ENCODE results near the gene ARHGAP10.

ARHGAP10 gene, protein sequence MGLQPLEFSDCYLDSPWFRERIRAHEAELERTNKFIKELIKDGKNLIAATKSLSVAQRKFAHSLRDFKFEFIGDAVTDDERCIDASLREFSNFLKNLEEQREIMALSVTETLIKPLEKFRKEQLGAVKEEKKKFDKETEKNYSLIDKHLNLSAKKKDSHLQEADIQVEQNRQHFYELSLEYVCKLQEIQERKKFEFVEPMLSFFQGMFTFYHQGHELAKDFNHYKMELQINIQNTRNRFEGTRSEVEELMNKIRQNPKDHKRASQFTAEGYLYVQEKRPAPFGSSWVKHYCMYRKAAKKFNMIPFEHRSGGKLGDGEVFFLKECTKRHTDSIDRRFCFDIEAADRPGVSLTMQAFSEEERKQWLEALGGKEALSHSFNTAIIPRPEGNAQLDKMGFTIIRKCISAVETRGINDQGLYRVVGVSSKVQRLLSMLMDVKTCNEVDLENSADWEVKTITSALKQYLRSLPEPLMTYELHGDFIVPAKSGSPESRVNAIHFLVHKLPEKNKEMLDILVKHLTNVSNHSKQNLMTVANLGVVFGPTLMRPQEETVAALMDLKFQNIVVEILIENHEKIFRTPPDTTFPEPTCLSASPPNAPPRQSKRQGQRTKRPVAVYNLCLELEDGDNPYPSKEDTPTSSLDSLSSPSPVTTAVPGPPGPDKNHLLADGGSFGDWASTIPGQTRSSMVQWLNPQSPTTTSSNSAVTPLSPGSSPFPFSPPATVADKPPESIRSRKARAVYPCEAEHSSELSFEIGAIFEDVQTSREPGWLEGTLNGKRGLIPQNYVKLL

DNA sequence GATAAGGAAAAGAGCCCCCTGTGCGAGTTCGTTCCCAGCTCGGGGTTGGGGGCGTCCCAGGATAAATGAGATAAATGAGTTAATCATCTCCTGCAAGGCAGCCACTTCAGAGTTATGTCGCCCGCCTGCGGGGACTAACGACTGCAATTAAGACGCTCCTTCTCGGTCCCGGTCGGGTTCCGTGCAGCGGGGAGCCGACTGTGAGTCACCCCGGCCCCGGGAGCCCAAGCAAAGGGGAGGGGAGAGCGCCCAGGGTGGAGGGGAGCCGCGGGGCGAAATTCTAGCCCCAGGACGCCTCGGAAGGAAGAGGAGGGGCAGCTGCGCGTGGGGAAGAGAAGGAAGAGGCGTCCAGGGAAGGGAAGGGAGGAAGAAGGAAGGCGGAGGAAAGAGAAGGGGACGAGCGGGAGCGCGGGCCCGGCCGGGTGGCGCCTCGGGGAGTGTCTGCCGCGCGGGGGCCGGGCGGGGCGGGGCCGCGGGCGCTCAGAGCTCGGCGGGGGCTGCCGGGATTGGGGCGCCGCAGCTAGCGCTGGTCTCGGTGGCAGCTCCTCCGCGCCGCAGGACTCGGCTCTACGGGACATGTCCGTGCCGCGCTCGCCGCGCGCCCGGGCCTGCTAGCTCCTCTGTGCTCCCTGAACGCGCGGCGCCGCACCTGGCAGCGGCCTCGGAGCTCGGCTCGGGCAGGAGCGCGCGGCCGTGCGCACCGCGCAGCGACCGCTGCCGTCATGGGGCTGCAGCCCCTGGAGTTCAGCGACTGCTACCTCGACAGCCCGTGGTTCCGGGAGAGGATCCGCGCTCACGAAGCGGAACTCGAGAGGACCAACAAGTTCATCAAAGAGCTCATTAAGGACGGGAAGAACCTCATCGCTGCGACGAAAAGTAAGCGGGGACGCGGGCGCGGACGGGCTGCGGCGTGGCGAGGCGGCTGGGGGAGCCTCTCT is at the start of gene ARHGAP10:
Gene ARHGAP10 (plus strand): TSS at position 509 of the 938 bp plus-strand sequence. CDS start 214 bp downstream, at position 723.
- DNase-seq (ENCODE audit: low spot score): peak; percentile 28

DNA sequence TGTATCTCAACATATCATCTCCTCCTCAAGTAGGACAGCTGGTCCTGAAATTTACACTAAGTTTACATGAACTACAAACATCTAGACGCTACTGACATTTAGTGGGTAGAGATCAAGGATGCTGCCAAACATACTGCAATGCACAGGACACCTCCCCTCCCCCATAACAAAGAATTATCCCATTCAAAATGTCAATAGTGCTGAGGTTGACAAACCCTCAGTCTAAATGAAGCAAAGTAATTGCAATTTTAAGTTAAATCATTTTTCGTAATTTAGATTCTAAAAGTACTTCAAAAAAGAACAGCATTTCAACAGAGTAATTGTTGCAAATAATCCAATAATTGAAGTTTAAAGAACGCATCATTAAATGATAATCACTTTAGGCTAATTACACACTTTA is 49.1 kb upstream of the ARHGAP10 start:
- DNase-seq (ENCODE audit: low spot score): peak; percentile 12

DNA sequence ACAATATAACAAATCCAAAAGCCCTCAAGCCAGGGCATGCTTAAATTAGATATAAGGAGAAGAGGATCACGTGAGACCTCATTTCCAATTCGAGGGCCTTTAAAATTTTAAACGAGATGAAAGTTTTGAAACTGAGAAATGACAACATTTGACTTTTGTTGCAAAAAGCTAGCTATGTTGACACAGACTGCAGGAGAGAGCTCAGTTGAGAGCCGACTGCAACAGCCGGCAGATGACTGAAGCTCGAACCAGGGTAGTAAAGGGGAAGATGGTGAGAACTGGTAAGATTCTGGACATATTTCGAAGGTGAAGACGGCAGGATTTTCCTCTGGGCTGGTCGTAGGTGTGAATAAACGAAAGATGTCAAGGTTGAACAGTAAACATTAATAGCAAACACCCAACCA is 48.7 kb upstream of the ARHGAP10 start:
- peak; percentile 47 for DNase-seq (ENCODE audit: low spot score)

DNA sequence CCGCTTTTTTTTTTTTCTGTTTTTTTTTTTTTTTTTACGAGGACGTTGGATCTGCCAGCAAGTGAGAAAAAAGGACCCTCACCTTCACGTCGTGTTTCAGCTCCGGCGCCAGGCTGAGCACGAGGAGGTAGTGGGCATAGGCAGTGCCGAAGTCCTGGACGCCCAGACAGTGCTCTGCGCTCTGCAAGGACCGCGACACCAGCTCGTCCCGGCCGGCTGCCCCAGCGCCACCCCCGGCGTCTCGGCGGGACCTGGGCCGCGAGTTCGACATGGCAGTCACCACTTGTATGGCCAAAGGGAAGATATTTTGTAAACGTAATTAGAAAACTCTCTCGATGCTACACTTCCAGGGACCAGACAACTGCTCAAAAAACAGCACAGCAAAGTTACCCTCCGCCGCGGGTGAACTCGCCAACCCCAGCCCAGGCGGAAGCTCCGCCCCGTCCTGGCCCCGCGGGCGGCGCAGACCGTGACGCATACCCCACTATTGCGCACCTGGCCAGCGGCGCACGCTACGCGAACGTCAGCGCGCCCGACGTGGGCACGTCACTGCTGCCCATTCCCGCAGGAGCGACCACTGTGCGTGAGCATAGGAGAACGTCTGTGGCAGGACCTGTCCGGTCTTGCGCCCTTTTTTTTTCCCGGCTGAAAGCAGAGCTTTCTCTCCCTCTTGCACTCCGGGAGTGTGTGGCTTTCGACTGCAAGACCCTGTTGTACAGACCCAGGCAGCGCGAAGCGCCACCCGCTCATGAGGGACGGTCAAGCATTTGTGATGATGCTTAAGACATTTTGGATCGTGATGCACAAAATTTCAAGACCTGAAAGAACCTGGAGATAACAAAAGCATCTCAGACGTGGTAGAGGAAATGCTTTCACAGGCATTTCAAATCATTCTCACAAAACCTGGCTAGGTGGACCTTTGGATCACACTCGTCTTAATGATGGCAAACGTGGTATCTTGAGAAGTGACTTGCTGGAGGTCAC is 47.9 kb upstream of the ARHGAP10 start, which contains the start of gene PRMT9:
Gene PRMT9 (minus strand): TSS at position 447 of the 984 bp plus-strand sequence. CDS start 176 bp downstream, at position 271.
- DNase-seq (ENCODE audit: low spot score): peak; percentile 90

GRCh38 chr4:147689067-147689466 is 42.8 kb upstream of the ARHGAP10 start:
- no peak for DNase-seq (ENCODE audit: low spot score)

DNA sequence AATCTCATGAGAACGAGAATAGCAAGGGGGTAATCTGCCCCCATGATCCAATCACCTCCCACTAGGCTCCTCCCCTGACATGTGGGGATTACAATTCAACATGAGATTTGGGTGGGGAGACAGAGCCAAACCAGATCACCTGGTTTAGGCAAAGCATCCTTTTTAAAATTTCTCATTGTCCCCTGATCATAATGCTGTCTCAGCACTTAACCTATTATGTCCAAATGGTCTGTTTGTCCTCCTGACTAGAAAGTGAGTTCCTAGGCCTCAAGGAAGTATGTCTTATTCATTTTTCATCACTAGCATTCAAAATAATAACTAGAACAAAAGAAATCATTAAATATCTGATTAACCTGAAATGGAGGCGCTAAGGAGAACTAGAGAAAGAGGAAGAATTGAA is 40.1 kb upstream of the ARHGAP10 start:
- DNase-seq (ENCODE audit: low spot score): no peak

- no peak for DNase-seq (ENCODE audit: low spot score)
Measured at GRCh38 chr4:147693218-147693617, 38.7 kb upstream of the ARHGAP10 start.

DNA sequence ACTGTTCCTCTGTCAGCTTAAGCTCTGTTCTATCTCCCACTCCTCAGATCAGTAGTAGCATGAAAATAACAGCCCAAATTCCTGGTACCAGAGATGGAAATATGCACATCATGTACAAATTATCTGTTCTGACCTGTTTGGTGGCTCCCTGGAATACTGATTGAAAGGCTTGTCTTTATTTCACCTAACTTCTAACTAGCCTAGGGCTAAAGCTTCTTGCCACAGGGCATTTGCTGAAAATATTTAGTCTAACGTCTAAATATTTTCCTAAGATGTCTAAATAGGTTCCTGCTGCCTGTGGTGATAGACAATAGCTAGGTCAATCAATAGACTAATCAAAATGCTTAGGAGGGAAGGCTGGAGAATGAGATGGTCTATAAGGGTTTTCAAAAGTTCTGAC is 35.0 kb upstream of the ARHGAP10 start:
- no peak for DNase-seq (ENCODE audit: low spot score)

- no peak for DNase-seq (ENCODE audit: low spot score)
Measured at GRCh38 chr4:147704846-147705245, 27.0 kb upstream of the ARHGAP10 start.

DNA sequence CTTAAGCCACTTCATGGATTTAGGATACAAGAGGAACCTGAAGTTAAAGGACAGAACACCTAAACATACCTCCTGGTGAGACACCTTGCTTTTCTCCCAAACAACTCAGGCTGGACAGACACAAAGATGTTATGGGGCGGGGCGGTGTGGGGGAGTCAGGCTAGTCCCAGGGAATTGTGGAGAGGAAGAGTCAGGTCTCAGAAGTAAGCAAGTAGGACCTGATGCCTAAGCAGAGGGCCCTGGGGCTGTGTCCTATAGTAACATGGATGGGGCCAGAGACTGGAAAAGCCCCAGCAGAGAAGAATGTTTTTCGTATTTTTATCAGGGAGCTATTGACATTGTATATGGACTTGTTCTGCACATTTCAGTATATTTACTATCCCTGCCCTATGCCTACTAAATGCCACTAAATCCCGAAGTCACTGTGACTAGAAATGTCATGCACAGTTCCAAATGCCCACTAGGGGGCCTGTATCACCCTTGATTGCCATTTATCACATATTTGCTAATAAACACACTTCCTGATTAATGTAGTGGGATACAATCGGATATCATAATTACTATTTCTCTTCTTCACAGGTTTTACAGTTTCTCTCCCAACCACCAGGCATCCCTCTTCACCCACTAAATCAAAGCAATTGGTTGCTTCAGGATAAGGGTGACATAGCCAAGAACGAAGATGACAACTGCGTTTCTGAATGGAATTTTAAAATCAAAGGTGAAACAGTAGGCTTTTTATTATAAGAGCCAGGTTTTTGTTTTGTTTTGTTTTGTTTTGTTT is 23.8 kb upstream of the ARHGAP10 start:
- DNase-seq (ENCODE audit: low spot score): peak; percentile 23

- no peak for DNase-seq (ENCODE audit: low spot score)
Measured at GRCh38 chr4:147709999-147710398, 21.9 kb upstream of the ARHGAP10 start.

- DNase-seq (ENCODE audit: low spot score): no peak
Measured at GRCh38 chr4:147714575-147715401, 17.1 kb upstream of the ARHGAP10 start.

DNA sequence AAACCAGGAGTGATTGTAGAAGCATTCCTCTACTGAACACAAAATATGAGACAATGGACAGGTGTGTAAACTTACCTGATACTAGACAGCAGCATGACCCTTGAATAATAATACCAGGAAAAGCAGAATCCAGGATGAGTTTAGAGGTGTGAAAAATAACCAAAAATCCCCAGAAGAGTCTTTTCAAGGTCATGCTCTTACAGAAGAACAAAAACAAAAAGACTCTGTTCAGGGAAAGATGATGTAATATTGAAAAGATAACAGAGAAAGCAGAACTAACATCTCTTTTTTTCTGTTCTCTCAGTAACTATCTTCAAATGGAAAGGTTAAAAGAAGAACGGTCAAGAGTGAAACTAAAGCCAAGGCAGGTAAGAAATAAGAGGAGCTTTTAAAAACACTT is 14.0 kb upstream of the ARHGAP10 start:
- DNase-seq (ENCODE audit: low spot score): no peak

DNA sequence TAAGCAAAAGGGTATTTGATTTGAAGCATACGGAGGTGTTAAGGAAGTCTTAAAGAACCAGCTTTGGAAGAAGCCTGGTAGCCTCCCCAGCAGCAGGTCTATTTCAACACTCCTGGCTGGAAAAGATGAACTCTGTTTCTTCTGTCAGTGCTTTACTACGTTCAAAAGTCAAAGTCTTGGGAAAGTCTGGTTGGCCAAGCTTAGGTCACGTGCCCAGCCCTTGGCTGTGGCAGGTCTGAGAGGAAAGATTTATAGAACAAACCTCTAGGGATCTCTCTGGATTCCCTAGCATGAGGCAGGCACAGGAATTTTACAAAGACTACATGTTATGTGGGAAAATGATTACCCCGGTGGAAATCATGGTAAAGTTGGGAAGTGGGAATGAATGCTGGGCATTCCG is 8.6 kb upstream of the ARHGAP10 start:
- no peak for DNase-seq (ENCODE audit: low spot score)

- no peak for DNase-seq (ENCODE audit: low spot score)
Measured at GRCh38 chr4:147724468-147725201, 7.3 kb upstream of the ARHGAP10 start.

GRCh38 chr4:147725673-147726072 is 6.2 kb upstream of the ARHGAP10 start:
- DNase-seq (ENCODE audit: low spot score): no peak

DNA sequence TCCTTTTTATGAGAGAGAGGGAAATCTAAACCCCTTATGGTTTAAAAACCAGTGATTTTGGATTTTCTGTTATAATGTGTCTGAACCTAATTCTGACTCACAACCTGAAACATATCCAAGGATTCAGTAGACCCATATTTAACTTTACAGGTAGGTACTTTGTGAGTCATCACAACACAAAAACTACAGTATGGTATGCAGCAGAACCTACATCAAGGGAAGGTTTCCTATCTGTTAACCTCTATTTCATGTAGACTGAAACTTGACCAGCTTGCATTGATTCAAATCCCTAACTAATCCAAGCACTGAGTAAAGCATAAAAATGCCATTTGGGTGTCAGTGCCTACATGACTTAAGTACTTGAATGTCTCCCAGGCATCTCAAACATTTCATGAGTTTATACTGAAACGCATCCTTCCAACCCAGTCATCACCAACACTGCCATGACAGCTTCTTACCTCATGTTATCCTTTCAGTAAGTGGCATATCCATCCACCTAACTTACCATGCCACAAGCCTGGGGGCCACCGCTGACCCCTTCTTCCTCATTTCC is 4.3 kb upstream of the ARHGAP10 start:
- DNase-seq (ENCODE audit: low spot score): no peak

DNA sequence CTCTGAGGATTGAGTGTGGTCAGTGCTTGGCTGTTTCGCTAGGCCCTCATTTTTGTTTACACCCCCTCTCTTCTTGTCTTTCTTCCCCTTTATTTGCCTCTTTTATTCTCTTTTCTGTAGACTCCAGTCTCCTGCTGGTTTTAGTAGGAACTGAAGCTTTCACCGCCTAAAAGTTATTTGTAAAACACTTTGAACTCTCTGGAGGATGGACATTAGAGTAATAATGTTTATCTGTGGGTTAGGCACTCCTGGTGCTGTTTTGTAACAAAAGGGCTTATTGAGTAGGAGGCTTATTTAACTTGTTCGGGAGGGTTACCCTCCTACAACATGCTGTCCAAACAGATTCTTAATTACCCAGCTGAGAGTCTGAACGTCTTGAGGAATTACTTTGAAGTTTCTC is 1.6 kb upstream of the ARHGAP10 start:
- no peak for DNase-seq (ENCODE audit: low spot score)

Data from cerebellar cortex (tissue), 1 donor.